GM18907 (cell line): ENCODE measurements around the gene SLC9A9.

Source experiments
- ATAC-seq: cut with Tn5 transposase; IDR thresholded peaks from one replicate; pipeline ENCODE4 v1.9.1; 2021; ENCODE audit warnings: mild to moderate bottlenecking, moderate library complexity; ENCODE audit not compliant: unreplicated experiment

SLC9A9 gene

GRCh38 chr3:143573610-143574303, 274.5 kb downstream of the SLC9A9 start:
- no peak for ATAC-seq

- ATAC-seq: no peak
Measured at GRCh38 chr3:143571548-143571947, 276.7 kb downstream of the SLC9A9 start.

- no peak for ATAC-seq
Measured at GRCh38 chr3:143567823-143568222, 280.4 kb downstream of the SLC9A9 start.

- no peak for ATAC-seq
Measured at GRCh38 chr3:143565951-143566350, 282.3 kb downstream of the SLC9A9 start.

GRCh38 chr3:143563786-143564185, 284.5 kb downstream of the SLC9A9 start:
- ATAC-seq: no peak

GRCh38 chr3:143562789-143563188, 285.5 kb downstream of the SLC9A9 start:
- no peak for ATAC-seq

GRCh38 chr3:143559296-143559695, 289.0 kb downstream of the SLC9A9 start:
- no peak for ATAC-seq

- no peak for ATAC-seq
Measured at GRCh38 chr3:143552851-143553250, 295.4 kb downstream of the SLC9A9 start.

GRCh38 chr3:143551761-143552160, 296.5 kb downstream of the SLC9A9 start:
- ATAC-seq: no peak

- ATAC-seq: no peak
Measured at GRCh38 chr3:143548861-143549497, 299.3 kb downstream of the SLC9A9 start.

- ATAC-seq: no peak
Measured at GRCh38 chr3:143548393-143548792, 299.9 kb downstream of the SLC9A9 start.

GRCh38 chr3:143538577-143538981, 309.7 kb downstream of the SLC9A9 start:
- no peak for ATAC-seq

GRCh38 chr3:143538061-143538460, 310.2 kb downstream of the SLC9A9 start:
- no peak for ATAC-seq

GRCh38 chr3:143536817-143537535, 311.3 kb downstream of the SLC9A9 start:
- ATAC-seq: peak; percentile 9

GRCh38 chr3:143535994-143536784, 312.1 kb downstream of the SLC9A9 start:
- ATAC-seq: peak; percentile 96

- ATAC-seq: no peak
Measured at GRCh38 chr3:143533391-143533790, 314.9 kb downstream of the SLC9A9 start.

GRCh38 chr3:143532091-143532490, 316.2 kb downstream of the SLC9A9 start:
- no peak for ATAC-seq

- ATAC-seq: no peak
Measured at GRCh38 chr3:143531101-143531500, 317.2 kb downstream of the SLC9A9 start.

GRCh38 chr3:143529798-143530197, 318.5 kb downstream of the SLC9A9 start:
- ATAC-seq: no peak

GRCh38 chr3:143529018-143529478, 319.2 kb downstream of the SLC9A9 start:
- peak; percentile 92 for ATAC-seq

- ATAC-seq: no peak
Measured at GRCh38 chr3:143526011-143526545, 322.2 kb downstream of the SLC9A9 start.
